Esophagus squamous epithelium (tissue), 5 donors: ENCODE data around the gene RASL11A. TPM values are rescaled to one million over a fixed set of nuclear protein-coding genes. Genes with fewer than 3 reads are reported as not detected.
"Not testable (repeated sequence)": the region's sequence is repeated elsewhere in the genome, so short reads cannot be mapped to it uniquely, and the experiment has no call there.

Experiments used
- DNase-seq: peaks from one replicate; lab custom pipeline; 2025; lab: John Stamatoyannopoulos, UW
- H3K27ac ChIP-seq, 4 donors: fragments of 200-600 bp; sonication (generic); one replicate each; pipeline ENCODE4 v1.5.1; 2016 to 2019; ENCODE audit warnings: mild to moderate bottlenecking in 1 of 4
- H3K27me3 ChIP-seq, 4 donors: fragments of 200-600 bp; sonication (generic); 1 replicate in 3 of 4; 2 replicates in 1 of 4; pipeline versions ENCODE4 v1.5.1 to v1.6.0; 2017 to 2021; ENCODE audit warnings: antibody characterized with exemption in 1 of 4
- H3K36me3 ChIP-seq, 3 donors: fragments of 200-600 bp; sonication (generic); one replicate each; pipeline ENCODE4 v1.5.1; 2016 to 2019
- H3K4me1 ChIP-seq, 3 donors: fragments of 200-600 bp; sonication (generic); one replicate each; pipeline ENCODE4 v1.5.1; 2017 to 2019
- H3K4me3 ChIP-seq, 4 donors: fragments of 200-600 bp; sonication (generic); 1 replicate in 3 of 4; 2 replicates in 1 of 4; pipeline ENCODE4 v1.5.1; 2016 to 2019; ENCODE audit warnings: mild to moderate bottlenecking in 2 of 4, moderate library complexity in 1 of 4
- H3K9me3 ChIP-seq, 3 donors: fragments of 200-600 bp; sonication (generic); one replicate each; pipeline ENCODE4 v1.5.1; 2016 to 2019
- POLR2A ChIP-seq, 4 donors: fragments of 450-650 bp; IDR thresholded peaks; one replicate each; pipeline ENCODE4 v1.6.1; 2017; ENCODE audit warnings: antibody characterized with exemption in 4 of 4, mild to moderate bottlenecking in 4 of 4, moderate library complexity in 3 of 4
- WGBS, 2 donors: methylation state at CpG; one replicate each; pipeline ENCODE4 v1.1.5; 2018; 5-methylcytosine and 5-hydroxymethylcytosine counted together
- intact Hi-C: fragments of 100-400 bp; cut with DNase I; formaldehyde crosslinking; loops from one replicate; pipeline ENCODE4 v1.15.0; 2022
- total RNA-seq, 4 donors: library from RNA; depleted of rRNA; stranded (reverse); fragments of >200 nt; gene quantifications; one replicate each; pipeline ENCODE4 v1.1.0, GENCODE V29; 2016
- TF ChIP-seq, protein P1 (sequence below), 6 experiments: fragments of 450-650 bp in 4 of 6; fragments of 200-600 bp in 2 of 6; sonication (generic) in 2 of 6; IDR thresholded peaks; one replicate each; pipeline ENCODE4 v1.5.1; 2016 to 2019; ENCODE audit warnings: antibody characterized with exemption in 6 of 6, mild to moderate bottlenecking in 4 of 6, moderate library complexity in 4 of 6
- donor health status: DM: yes; HTN: yes; CAD: no.

Gene RASL11A
- total RNA-seq, 4 donors from 2014 or later = 4.4 to 34.1 (median 21.9) TPM

DNA sequence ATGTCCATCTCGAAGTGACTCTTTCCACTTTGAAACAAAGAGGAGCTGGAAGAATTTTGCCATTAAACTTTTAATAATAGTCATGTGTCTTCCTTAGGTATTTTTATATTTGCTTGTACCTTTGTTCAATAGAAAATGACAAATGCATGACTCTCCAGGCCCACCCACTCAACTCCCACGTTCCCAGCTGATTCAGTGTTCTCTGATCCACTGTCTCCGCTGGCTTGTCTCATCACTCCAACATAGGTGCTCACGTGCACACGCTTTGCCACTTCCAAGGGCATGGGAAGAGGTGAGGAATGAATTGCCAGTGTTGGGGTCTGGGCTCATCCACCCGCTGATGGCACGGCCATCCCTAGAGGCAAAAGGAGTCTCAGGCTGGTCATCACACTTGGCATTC, 24.5 kb downstream of the RASL11A start:
- Histone ChIP-seq H3K27me3 (peaks cover 0 to 24% (median 0%) of the 10 kb centered on the region in 4 donors), H3K27ac (no peak overlapping the region), H3K36me3 (no peaks in the 10 kb centered on the region), H3K9me3 (no peaks in the 10 kb centered on the region), H3K4me3 (no peak overlapping the region), H3K4me1 (no peaks in the 10 kb centered on the region)
- WGBS, 2 donors = 77 to 80% methylated on average over 7 of the region's 7 CpGs
- no peak for DNase-seq
- TF ChIP-seq, protein P1, sequence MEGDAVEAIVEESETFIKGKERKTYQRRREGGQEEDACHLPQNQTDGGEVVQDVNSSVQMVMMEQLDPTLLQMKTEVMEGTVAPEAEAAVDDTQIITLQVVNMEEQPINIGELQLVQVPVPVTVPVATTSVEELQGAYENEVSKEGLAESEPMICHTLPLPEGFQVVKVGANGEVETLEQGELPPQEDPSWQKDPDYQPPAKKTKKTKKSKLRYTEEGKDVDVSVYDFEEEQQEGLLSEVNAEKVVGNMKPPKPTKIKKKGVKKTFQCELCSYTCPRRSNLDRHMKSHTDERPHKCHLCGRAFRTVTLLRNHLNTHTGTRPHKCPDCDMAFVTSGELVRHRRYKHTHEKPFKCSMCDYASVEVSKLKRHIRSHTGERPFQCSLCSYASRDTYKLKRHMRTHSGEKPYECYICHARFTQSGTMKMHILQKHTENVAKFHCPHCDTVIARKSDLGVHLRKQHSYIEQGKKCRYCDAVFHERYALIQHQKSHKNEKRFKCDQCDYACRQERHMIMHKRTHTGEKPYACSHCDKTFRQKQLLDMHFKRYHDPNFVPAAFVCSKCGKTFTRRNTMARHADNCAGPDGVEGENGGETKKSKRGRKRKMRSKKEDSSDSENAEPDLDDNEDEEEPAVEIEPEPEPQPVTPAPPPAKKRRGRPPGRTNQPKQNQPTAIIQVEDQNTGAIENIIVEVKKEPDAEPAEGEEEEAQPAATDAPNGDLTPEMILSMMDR (IDR thresholded peaks at IDR 0.05) = no peak
- TF ChIP-seq POLR2A (IDR thresholded peaks at IDR 0.05) = no peak
- intact Hi-C loops = no loop called here

DNA sequence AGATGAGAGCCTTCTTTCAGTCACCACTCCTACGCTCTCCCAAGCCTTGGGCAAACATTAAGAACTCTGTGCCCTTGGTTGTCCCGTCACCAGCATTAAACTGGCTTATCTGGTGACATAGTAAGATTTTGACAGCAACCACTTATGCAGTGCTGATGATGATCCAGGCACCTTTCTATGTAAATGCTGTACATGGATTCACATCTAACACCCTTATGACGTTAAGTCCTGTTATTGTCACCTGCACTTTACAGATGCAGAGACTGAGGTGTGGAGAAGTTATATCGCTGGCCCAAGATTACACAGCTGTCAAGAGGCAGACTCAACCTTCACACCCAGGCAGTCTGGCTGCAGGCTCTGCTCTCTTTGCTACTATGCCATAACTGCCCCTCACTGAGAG, 25.0 kb downstream of the RASL11A start:
- intact Hi-C loops = no loop called here
- no peak for TF ChIP-seq POLR2A (IDR thresholded peaks at IDR 0.05)
- TF ChIP-seq, protein P1 (IDR thresholded peaks at IDR 0.05) = no peak
- H3K4me3 ChIP-seq = no peak overlapping the region
- DNase-seq = no peak
- peaks cover 0 to 5% (median 0%) of the 10 kb centered on the region in 3 donors for H3K4me1 ChIP-seq
- no peaks in the 10 kb centered on the region for H3K9me3 ChIP-seq
- H3K27ac ChIP-seq = no peak overlapping the region
- H3K36me3 ChIP-seq = no peaks in the 10 kb centered on the region
- H3K27me3 ChIP-seq = peaks cover 0 to 24% (median 0%) of the 10 kb centered on the region in 4 donors
- WGBS, 2 donors = 76% methylated on average over 4 of the region's 4 CpGs

DNA sequence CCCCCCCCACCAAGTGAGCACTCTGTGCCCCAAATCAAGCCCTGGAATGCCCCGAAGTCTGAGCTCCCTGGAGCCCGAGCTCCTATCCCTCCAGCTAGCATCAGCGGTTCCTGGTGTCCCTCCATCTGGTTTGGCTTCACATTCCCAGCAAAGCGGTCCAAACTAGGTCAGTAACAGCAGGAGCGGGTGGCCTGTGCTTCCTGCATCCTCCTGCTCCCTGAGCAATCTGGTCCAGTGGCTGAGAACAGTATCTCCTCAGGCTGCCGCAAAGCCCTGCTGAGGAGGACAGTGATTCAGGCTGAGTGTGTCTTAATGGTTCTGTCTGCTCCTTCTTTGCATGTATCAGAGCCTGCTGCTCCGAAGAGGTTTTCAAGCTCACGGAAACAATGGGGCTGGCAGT, 25.9 kb downstream of the RASL11A start:
- Histone ChIP-seq H3K9me3 (no peaks in the 10 kb centered on the region), H3K4me3 (no peak overlapping the region), H3K27ac (no peak overlapping the region), H3K27me3 (peaks cover 0 to 24% (median 0%) of the 10 kb centered on the region in 4 donors), H3K4me1 (peaks cover 0 to 9% (median 0%) of the 10 kb centered on the region in 3 donors), H3K36me3 (no peaks in the 10 kb centered on the region)
- no peak for DNase-seq
- TF ChIP-seq POLR2A (IDR thresholded peaks at IDR 0.05) = no peak
- TF ChIP-seq, protein P1 (IDR thresholded peaks at IDR 0.05) = no peak
- 90% methylated on average over 5 of the region's 8 CpGs; no CpG with 5 or more reads in 1 of the 2 donors for WGBS, 2 donors
- intact Hi-C loops = no loop called here

DNA sequence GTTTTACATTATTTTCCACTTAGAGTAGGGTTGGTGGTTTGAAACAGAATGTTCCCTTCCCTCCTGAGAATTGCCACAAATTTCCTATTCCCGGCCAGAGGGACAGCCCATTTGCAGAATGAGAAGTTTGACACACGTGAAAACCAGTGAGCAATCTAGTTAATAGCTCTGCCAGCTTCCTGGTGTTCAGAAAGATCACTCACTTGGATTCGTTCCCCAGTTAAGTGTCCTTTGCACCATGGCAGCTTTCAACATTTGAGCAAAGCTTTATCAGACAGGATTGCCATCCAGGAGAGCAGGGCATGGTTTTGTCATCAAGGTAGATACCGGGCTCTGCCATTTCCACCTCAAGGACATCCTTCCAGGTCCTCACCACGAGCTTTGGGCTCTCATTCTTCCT, 28.2 kb downstream of the RASL11A start:
- H3K4me3 ChIP-seq = no peak overlapping the region
- H3K27ac ChIP-seq = no peak overlapping the region
- intact Hi-C loops = no loop called here
- no peak for TF ChIP-seq POLR2A (IDR thresholded peaks at IDR 0.05)
- TF ChIP-seq, protein P1 (IDR thresholded peaks at IDR 0.05) = no peak
- no peaks in the 10 kb centered on the region for H3K36me3 ChIP-seq
- WGBS, 2 donors = 48 to 58% methylated on average over 4 to 5 of the region's 5 CpGs
- peaks cover 0 to 9% (median 0%) of the 10 kb centered on the region in 3 donors for H3K4me1 ChIP-seq
- no peaks in the 10 kb centered on the region for H3K9me3 ChIP-seq
- DNase-seq = no peak
- peaks cover 0 to 18% (median 0%) of the 10 kb centered on the region in 4 donors for H3K27me3 ChIP-seq

DNA sequence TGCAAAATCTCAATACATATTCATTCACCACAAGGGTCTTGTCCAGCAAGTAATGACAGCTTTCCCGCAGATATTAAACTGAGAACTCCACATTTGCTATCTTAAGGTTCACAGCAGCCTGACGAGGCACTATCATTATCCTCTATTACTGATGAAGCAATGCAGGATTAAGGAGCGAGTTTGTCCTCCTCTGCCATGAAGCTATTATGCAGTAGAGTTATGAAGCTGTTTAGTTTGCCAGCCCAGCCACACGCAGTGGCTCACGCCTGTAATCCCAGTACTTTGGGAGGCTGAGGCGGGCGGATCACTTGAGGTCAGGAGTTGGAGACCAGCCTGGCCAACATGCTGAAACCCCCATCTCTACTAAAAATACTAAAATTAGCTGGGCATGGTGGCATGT, 29.8 kb downstream of the RASL11A start:
- WGBS, 2 donors = 43 to 67% methylated on average over 7 of the region's 7 CpGs
- H3K36me3 ChIP-seq, H3K27ac ChIP-seq, H3K4me1 ChIP-seq, intact Hi-C loops, DNase-seq, H3K4me3 ChIP-seq, H3K9me3 ChIP-seq: not testable (repeated sequence)
- peaks cover 0 to 18% (median 0%) of the 10 kb centered on the region in 4 donors for H3K27me3 ChIP-seq
